Measurements from ENCODE around the gene PID1. TPM values are rescaled to one million over a fixed set of nuclear protein-coding genes. Genes with fewer than 3 reads are reported as not detected.

The PID1 gene
- polyA plus RNA-seq, 1 experiment = 1.8 TPM

DNA sequence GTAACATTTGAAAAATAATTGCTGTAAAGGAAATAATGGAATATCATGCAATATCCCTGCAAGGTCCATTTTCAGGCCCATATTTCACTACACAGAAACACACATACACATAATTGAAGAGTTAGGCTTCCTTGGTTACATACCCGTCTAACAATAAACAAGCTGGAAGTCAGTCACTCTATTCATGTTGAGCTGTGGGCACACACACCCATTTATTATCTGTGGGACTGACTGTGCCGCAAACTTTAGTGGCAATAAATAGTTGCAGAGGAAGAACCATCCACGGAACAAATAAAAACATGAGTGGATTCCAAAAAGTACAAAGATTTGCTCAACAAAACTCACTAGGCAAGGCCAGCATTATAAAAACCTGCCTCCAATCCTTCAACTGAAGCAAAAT lies 24.8 kb downstream of the PID1 start:
- no peak overlapping the region for H3K4me3 ChIP-seq (ENCODE audit: low read depth, low read length)
- ChIA-PET POLR2A (no interaction called here), CTCF (no interaction called here)
- no peak for DNase-seq (ENCODE audit: low read depth, low spot score)
- no peaks in the 10 kb centered on the region for H3K9me3 ChIP-seq (ENCODE audit: control insufficient read depth, insufficient read depth, low read length)
- H3K27ac ChIP-seq (ENCODE audit: low read depth, low read length) = no peak overlapping the region
- no peaks in the 10 kb centered on the region for H3K27me3 ChIP-seq (ENCODE audit: control insufficient read depth, insufficient read depth, low read length)
- TF ChIP-seq CTCF (IDR thresholded peaks at IDR 0.05; ENCODE audit: low read depth, low read length) = no peak

GRCh38 chr2:229244975-229245374 lies 26.1 kb downstream of the PID1 start:
- CTCF ChIA-PET = no interaction called here
- no peak overlapping the region for H3K4me3 ChIP-seq (ENCODE audit: low read depth, low read length)
- no peak overlapping the region for H3K27ac ChIP-seq (ENCODE audit: low read depth, low read length)
- no peaks in the 10 kb centered on the region for H3K27me3 ChIP-seq (ENCODE audit: control insufficient read depth, insufficient read depth, low read length)
- POLR2A ChIA-PET = no interaction called here
- TF ChIP-seq CTCF (IDR thresholded peaks at IDR 0.05; ENCODE audit: low read depth, low read length) = no peak
- no peak for DNase-seq (ENCODE audit: low read depth, low spot score)
- no peaks in the 10 kb centered on the region for H3K9me3 ChIP-seq (ENCODE audit: control insufficient read depth, insufficient read depth, low read length)

- DNase-seq (ENCODE audit: low read depth, low spot score) = no peak
- CTCF ChIA-PET = no interaction called here
These were observed 27.1 kb downstream of the PID1 start for GRCh38 chr2:229243890-229244560.

GRCh38 chr2:229240984-229241491 lies 30.0 kb downstream of the PID1 start:
- no peaks in the 10 kb centered on the region for H3K9me3 ChIP-seq (ENCODE audit: control insufficient read depth, insufficient read depth, low read length)
- no peak overlapping the region for H3K4me3 ChIP-seq (ENCODE audit: low read depth, low read length)
- no peak for TF ChIP-seq CTCF (IDR thresholded peaks at IDR 0.05; ENCODE audit: low read depth, low read length)
- ChIA-PET CTCF (no interaction called here), POLR2A (no interaction called here)
- no peaks in the 10 kb centered on the region for H3K27me3 ChIP-seq (ENCODE audit: control insufficient read depth, insufficient read depth, low read length)
- no peak for DNase-seq (ENCODE audit: low read depth, low spot score)
- no peak overlapping the region for H3K27ac ChIP-seq (ENCODE audit: low read depth, low read length)

More at GRCh38 chr2:229243890-229244560, 27.1 kb downstream of the PID1 start:
- Histone ChIP-seq H3K9me3 (ENCODE audit: control insufficient read depth, insufficient read depth, low read length) (no peaks in the 10 kb centered on the region), H3K27ac (ENCODE audit: low read depth, low read length) (no peak overlapping the region), H3K4me3 (ENCODE audit: low read depth, low read length) (no peak overlapping the region), H3K27me3 (ENCODE audit: control insufficient read depth, insufficient read depth, low read length) (no peaks in the 10 kb centered on the region)
- TF ChIP-seq CTCF (IDR thresholded peaks at IDR 0.05; ENCODE audit: low read depth, low read length) = no peak
- POLR2A ChIA-PET = no interaction called here

DNA sequence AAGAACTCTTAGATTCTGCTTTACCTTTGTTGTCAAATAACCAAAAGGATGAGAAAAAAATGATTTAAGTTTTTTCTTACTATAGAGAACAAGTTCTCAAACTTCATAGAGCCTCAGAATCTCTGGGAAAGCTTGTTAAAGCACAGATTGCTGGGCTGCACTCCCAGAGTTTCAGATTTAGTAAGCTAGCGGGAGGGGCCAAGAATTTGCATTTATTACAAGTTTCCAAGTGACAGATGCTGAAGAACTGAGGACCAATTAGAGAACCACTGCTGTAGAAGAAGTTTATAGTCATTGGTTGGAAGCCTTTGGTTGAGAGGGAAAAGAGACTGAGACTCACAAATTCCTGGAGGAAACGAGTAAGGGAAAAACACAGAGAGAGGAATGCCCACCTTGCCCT lies 32.1 kb downstream of the PID1 start:
- H3K27ac ChIP-seq (ENCODE audit: low read depth, low read length) = no peak overlapping the region
- H3K27me3 ChIP-seq (ENCODE audit: control insufficient read depth, insufficient read depth, low read length) = no peaks in the 10 kb centered on the region
- DNase-seq (ENCODE audit: low read depth, low spot score) = no peak
- CTCF ChIA-PET = interaction anchor here (1.9 kb wide), 1 partner anchor 35 kb away, joined by 11 read pairs; no protein-coding TSS in a partner anchor
- H3K4me3 ChIP-seq (ENCODE audit: low read depth, low read length) = no peak overlapping the region
- no peaks in the 10 kb centered on the region; the same call in 1 of the 2 replicates for H3K9me3 ChIP-seq (ENCODE audit: control insufficient read depth, insufficient read depth, low read length)
- POLR2A ChIA-PET = no interaction called here
- TF ChIP-seq CTCF (IDR thresholded peaks at IDR 0.05; ENCODE audit: low read depth, low read length) = no peak

Measured in AG04450 (cell line).